H1 (cell line): ENCODE data around the gene ZNF689. TPM values are rescaled to one million over a fixed set of nuclear protein-coding genes. Genes with fewer than 3 reads are reported as not detected.

Source experiments
- BACH1 ChIP-seq: IDR thresholded peaks from 2 replicates; pipeline ENCODE4 v1.6.1; 2012; ENCODE audit warnings: low read length, improper control_type of control experiment
- CEBPB ChIP-seq: IDR thresholded peaks from 2 replicates; pipeline ENCODE4 v1.6.1; 2012; ENCODE audit warnings: low read depth, low read length
- GABPA ChIP-seq: IDR thresholded peaks from 2 replicates; pipeline ENCODE4 v1.6.1; 2011; ENCODE audit warnings: mild to moderate bottlenecking, low read length, moderate library complexity, borderline replicate concordance; ENCODE audit not compliant: insufficient read depth
- ZNF274 ChIP-seq: IDR thresholded peaks from 2 replicates; pipeline ENCODE4 v1.7.0; 2012; ENCODE audit warnings: low read length, borderline replicate concordance; ENCODE audit errors: extremely low read depth
- polyA plus RNA-seq, 7 experiments: library from polyadenylated mRNA; depleted of rRNA in 3 of 7; stranded (reverse) in 5 of 7; unstranded in 2 of 7; fragments of >200 nt in 5 of 7; fragments of 200-250 nt in 2 of 7; gene quantifications; 1 replicate in 5 of 7; 2 replicates in 1 of 7; 4 replicates in 1 of 7; pipeline versions ENCODE4 v1.2.1 to v1.2.3, GENCODE V29; 2011 to 2013; ENCODE audit warnings: missing spikeins in 2 of 7, mixed read lengths in 2 of 7
- total RNA-seq: library from RNA; stranded (reverse); fragmentation: NEBNext Ultra II Directional; extraction: Animal tissue kit (Norgen Biotek cat#: 25700); gene quantifications from 2 replicates; pipeline ENCODE4 v1.2.1, GENCODE V29; 2021

Gene ZNF689
- total and polyA plus RNA-seq, 2 of the 8 experiments (the other 6 are each of a cell fraction or from before 2014, with no cell fraction given): 14.3 to 15.3 TPM

- TF ChIP-seq GABPA: no peak
- TF ChIP-seq CEBPB: no peak
- no peak for TF ChIP-seq ZNF274
- no peak for TF ChIP-seq BACH1
Measured at GRCh38 chr16:30600929-30601328, 9.3 kb downstream of the ZNF689 start (continued).
